T-helper 2 cell treated with Interferon-gamma antibody and Interleukin-4, amounts not matched to agents 5 μg/mL and 100 μg/mL, for 36 hours (primary cell): Measurements from ENCODE around the gene AMBRA1.
"Not testable (repeated sequence)": the region's sequence is repeated elsewhere in the genome, so short reads cannot be mapped to it uniquely, and the experiment has no call there.

Experiments used
- DNase-seq: peaks from one replicate; pipeline ENCODE4 v3.0.0; 2021; ENCODE audit warnings: low spot score
- H3K27ac Mint-ChIP-seq: one replicate; pipeline ENCODE4 v1.8.0; 2021; ENCODE audit warnings: mild to moderate bottlenecking, mixed read lengths
- H3K27me3 Mint-ChIP-seq: one replicate; pipeline ENCODE4 v1.8.0; 2021; ENCODE audit warnings: low read depth, mixed read lengths
- H3K36me3 Mint-ChIP-seq: one replicate; pipeline ENCODE4 v1.8.0; 2021; ENCODE audit warnings: low read depth, mixed read lengths
- H3K4me1 Mint-ChIP-seq: one replicate; pipeline ENCODE4 v1.8.0; 2021; ENCODE audit warnings: low read depth, mixed read lengths
- H3K4me3 Mint-ChIP-seq: one replicate; pipeline ENCODE4 v1.8.0; 2022; ENCODE audit warnings: mild to moderate bottlenecking, moderate library complexity, mixed read lengths
- H3K9me3 Mint-ChIP-seq: one replicate; pipeline ENCODE4 v1.8.0; 2021; ENCODE audit warnings: mixed read lengths

Gene AMBRA1

GRCh38 chr11:46381819-46382645 lies 211.8 kb downstream of the AMBRA1 start:
- Mint-ChIP-seq H3K4me3 (peak overlapping the region; percentile 69), H3K27ac (no peak overlapping the region), H3K9me3 (no peaks in the 10 kb centered on the region), H3K36me3 (peaks cover 14% of the 10 kb centered on the region), H3K27me3 (peaks cover 32% of the 10 kb centered on the region), H3K4me1 (peaks cover 8% of the 10 kb centered on the region)
- no peak for DNase-seq

DNA sequence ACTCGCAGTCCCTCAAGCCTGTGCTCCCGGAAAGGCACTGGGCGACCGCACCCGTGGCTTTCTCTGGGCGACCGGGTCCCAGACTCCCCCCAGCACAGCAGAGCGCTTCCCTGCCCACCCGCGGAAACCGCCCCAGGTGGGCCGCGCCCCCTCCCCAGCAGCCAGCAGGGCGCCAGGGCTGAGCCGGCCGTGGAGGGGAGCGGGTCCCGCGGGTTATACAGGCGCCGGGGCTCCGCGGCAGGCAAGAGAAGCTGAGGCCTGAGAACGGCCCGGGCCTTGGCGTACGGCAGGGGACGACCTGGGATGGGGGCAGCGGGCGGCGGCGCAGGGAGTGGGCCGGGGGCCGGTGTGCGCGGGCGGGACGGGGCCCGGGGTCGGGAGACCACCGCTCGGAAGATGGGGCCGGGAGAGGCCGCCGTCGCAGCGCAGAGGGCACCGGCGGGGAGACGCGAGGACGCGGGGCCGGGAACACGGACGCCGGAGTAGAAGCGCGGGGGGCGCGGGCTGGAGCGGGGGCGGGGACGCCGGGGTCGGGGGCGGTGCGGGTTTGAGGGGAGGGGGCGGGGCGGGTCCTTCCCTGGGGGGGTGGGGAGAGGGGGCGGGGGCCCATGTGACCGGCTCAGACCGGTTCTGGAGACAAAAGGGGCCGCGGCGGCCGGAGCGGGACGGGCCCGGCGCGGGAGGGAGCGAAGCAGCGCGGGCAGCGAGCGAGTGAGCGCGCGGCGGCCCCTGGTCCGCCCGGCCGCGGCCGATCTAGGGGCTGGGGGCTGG lies 212.6 kb downstream of the AMBRA1 start, which contains the start of gene MDK:
Gene MDK, plus strand, starts transcription at position 622 of the 771 bp plus-strand sequence. CDS start 389 bp downstream, outside the sequence.
- H3K36me3 Mint-ChIP-seq, result peaks cover 21% of the 10 kb centered on the region
- no peaks in the 10 kb centered on the region for H3K9me3 Mint-ChIP-seq
- no peak within 1 kb of the TSS for H3K27ac Mint-ChIP-seq
- H3K4me3 Mint-ChIP-seq, result peak within 1 kb of the TSS; percentile 72
- H3K27me3 Mint-ChIP-seq, result peaks cover 24% of the 10 kb centered on the region
- H3K4me1 Mint-ChIP-seq, result peaks cover 8% of the 10 kb centered on the region
- no peak for DNase-seq

DNA sequence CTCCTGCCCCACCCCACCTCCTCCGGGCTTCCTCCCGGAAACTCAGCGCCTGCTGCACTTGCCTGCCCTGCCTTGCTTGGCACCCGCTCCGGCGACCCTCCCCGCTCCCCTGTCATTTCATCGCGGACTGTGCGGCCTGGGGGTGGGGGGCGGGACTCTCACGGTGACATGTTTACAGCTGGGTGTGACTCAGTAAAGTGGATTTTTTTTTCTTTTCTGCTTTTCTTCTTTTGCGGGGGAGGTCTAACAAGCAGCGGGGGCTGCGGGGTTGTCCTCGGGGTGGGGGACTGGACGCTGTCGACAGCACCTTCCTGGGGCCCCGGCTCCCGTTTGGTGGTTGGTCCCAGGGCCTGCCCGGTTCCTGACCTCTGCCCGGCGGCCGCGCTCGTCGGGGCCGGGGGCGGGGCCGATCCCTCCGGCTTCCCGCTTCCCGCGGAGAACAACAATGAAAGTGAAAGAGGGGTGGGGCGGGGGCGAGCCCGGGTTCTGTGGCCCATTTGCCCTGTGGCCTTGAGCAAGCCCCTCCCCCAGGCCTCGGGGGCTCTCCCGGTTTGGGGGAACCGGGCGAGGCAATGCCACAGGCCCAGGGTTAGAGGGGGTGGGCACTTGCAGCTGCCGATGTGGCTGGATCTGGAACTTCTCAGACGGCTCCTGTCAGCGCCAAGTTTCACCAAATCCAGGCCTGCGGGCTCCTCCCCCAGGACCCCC lies 213.3 kb downstream of the AMBRA1 start:
- DNase-seq, result peak; percentile 70
- Mint-ChIP-seq H3K4me3 (peak overlapping the region; percentile 72), H3K36me3 (peaks cover 24% of the 10 kb centered on the region), H3K9me3 (no peaks in the 10 kb centered on the region), H3K27ac (peak overlapping the region; percentile 45), H3K27me3 (peaks cover 17% of the 10 kb centered on the region), H3K4me1 (peaks cover 8% of the 10 kb centered on the region)

GRCh38 chr11:46379482-46380293 lies 214.1 kb downstream of the AMBRA1 start:
- not testable (repeated sequence) for DNase-seq, H3K27ac Mint-ChIP-seq, H3K4me1 Mint-ChIP-seq, H3K9me3 Mint-ChIP-seq, H3K4me3 Mint-ChIP-seq
- peaks cover 15% of the 10 kb centered on the region for H3K27me3 Mint-ChIP-seq
- peaks cover 29% of the 10 kb centered on the region for H3K36me3 Mint-ChIP-seq

GRCh38 chr11:46378811-46379481 lies 214.9 kb downstream of the AMBRA1 start:
- no peak for DNase-seq
- Mint-ChIP-seq H3K9me3 (no peaks in the 10 kb centered on the region), H3K36me3 (peaks cover 29% of the 10 kb centered on the region)

DNA sequence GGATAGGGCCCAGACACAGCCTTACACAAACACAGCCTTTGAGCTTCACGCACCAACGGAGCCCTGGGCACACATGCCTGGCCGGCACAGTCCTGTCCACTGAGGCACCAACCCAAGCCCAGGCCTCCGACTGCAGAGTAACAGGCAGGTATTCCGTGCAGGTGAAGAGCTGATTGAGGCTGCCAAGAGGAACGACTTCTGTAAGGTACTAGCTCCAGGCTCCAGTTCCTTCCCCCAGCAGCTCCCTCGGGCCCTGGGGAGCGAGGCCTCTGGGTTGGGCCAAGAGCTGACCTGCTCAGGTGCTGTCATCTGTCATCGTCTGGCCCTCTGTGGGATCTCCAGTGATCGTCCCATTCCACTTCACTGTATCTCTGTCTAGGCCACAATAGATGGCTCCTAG lies 215.5 kb downstream of the AMBRA1 start:
- DNase-seq, result no peak
- H3K36me3 Mint-ChIP-seq, result peaks cover 29% of the 10 kb centered on the region
- H3K27ac Mint-ChIP-seq, result no peak overlapping the region
- peaks cover 7% of the 10 kb centered on the region for H3K27me3 Mint-ChIP-seq
- peaks cover 8% of the 10 kb centered on the region for H3K4me1 Mint-ChIP-seq
- H3K4me3 Mint-ChIP-seq, result no peak overlapping the region
- H3K9me3 Mint-ChIP-seq, result no peaks in the 10 kb centered on the region

More at GRCh38 chr11:46378811-46379481, 214.9 kb downstream of the AMBRA1 start:
- Mint-ChIP-seq H3K4me1 (peaks cover 8% of the 10 kb centered on the region), H3K4me3 (no peak overlapping the region), H3K27me3 (peaks cover 11% of the 10 kb centered on the region), H3K27ac (no peak overlapping the region)

DNA sequence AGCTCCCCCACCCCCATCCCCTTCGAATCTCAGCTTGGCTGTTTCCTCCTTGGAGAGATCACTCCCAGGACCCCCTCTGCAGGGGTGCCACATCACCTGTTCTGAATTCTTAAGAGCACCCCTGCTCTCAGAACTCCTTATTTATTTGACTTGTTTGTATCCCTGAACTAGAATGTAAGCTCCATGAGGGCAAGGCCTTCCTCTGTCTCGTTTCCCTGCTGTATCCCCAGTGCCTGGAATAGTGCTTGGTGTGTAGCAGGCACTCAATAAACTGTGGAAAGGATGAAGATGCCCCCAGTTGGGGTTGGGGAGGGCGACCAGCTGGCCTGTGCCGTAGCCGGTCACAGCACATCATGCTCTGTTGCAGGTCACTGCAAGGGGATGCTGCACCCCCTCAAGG lies 216.0 kb downstream of the AMBRA1 start:
- peaks cover 29% of the 10 kb centered on the region for H3K36me3 Mint-ChIP-seq
- peaks cover 8% of the 10 kb centered on the region for H3K4me1 Mint-ChIP-seq
- no peak overlapping the region for H3K4me3 Mint-ChIP-seq
- H3K27ac Mint-ChIP-seq, result no peak overlapping the region
- no peak for DNase-seq
- H3K9me3 Mint-ChIP-seq, result no peaks in the 10 kb centered on the region
- H3K27me3 Mint-ChIP-seq, result peaks cover 6% of the 10 kb centered on the region

DNA sequence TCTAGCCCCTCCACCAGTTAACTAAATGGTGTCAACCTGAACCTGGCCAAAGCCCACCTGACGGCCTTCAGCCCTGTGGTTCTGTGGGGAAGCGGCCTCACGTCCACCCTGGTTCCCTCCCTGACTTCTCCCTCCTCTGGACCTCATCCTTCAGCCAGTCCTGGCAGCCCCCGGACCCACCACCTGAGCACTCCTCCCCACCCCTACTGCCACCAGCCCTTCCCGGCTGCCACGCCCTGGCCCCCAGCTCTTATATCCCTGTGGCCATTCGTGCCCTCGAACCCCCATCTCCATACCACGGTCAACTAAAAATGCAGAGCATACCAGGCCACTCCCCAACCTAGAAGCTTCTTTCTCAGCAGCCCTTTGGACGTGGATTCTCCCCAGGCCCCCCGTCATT lies 216.5 kb downstream of the AMBRA1 start:
- H3K27ac Mint-ChIP-seq, result no peak overlapping the region
- no peak for DNase-seq

GRCh38 chr11:46376258-46377050 lies 217.4 kb downstream of the AMBRA1 start:
- Mint-ChIP-seq H3K4me1 (peaks cover 6% of the 10 kb centered on the region), H3K36me3 (peaks cover 32% of the 10 kb centered on the region), H3K9me3 (no peaks in the 10 kb centered on the region), H3K27ac (no peak overlapping the region), H3K4me3 (no peak overlapping the region), H3K27me3 (no peaks in the 10 kb centered on the region)
- no peak for DNase-seq

More for the DNA sequence above, 216.5 kb downstream of the AMBRA1 start:
- peaks cover 6% of the 10 kb centered on the region for H3K27me3 Mint-ChIP-seq
- no peaks in the 10 kb centered on the region for H3K9me3 Mint-ChIP-seq
- peaks cover 30% of the 10 kb centered on the region for H3K36me3 Mint-ChIP-seq
- H3K4me3 Mint-ChIP-seq, result no peak overlapping the region
- H3K4me1 Mint-ChIP-seq, result peaks cover 8% of the 10 kb centered on the region

DNA sequence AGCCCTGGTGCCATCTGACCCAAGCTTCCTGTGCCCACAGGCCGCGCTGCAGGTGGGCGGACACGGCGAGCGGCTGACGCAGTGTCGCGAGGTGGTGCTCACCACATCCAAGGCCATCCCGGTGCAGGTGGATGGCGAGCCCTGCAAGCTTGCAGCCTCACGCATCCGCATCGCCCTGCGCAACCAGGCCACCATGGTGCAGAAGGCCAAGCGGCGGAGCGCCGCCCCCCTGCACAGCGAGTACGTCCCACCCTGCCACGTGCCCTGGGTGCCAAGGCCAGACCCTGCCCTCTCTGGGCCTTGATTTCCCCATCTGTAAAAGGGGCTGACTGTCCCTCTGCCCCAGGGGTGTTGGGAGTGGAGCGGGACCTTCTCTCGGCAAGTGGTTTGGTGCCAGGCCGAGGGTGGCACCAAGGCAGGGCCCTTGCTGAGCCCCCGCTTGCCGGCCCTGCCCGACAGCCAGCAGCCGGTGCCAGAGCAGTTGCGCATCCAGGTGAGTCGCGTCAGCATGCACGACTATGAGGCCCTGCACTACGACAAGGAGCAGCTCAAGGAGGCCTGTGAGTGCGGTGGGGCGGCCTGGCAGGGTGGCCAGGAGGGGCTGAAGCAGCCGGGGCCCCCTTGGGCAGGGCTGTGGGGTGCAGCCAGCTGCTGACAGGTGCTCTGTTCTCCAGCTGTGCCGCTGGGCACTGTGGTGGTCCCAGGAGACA lies 218.3 kb downstream of the AMBRA1 start:
- Mint-ChIP-seq H3K36me3 (peaks cover 33% of the 10 kb centered on the region), H3K4me3 (no peak overlapping the region), H3K27ac (no peak overlapping the region), H3K9me3 (no peaks in the 10 kb centered on the region), H3K4me1 (peaks cover 6% of the 10 kb centered on the region), H3K27me3 (no peaks in the 10 kb centered on the region)
- DNase-seq, result no peak

DNA sequence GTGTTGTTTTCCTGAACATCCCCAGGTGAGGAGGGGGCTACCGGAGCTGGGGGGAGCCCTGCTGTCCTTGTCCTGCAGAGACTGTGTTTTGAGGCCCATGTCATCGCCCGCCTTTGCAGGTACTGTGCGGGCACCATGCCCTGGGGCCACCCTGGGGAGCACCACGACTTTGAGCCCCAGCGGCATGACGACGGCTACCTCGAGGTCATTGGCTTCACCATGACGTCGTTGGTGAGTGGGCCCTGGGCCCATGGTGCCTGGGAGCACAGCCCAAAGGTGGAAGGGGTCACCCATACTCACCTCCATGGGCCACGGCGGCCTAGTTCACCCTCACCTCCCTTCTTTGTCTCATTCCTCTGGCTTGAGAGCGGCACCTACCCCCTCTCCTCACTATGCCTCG lies 219.0 kb downstream of the AMBRA1 start:
- peaks cover 3% of the 10 kb centered on the region for H3K4me1 Mint-ChIP-seq
- no peaks in the 10 kb centered on the region for H3K9me3 Mint-ChIP-seq
- no peak overlapping the region for H3K27ac Mint-ChIP-seq
- no peaks in the 10 kb centered on the region for H3K27me3 Mint-ChIP-seq
- DNase-seq, result no peak
- H3K36me3 Mint-ChIP-seq, result peaks cover 37% of the 10 kb centered on the region
- H3K4me3 Mint-ChIP-seq, result no peak overlapping the region
